Middle frontal gyrus (tissue), 1 donor: Measurements from ENCODE around the gene GRIFIN.

ENCODE experiments used
- DNase-seq: peaks from one replicate; pipeline ENCODE4 v3.0.0-alpha.2; 2015; ENCODE audit warnings: low spot score; ENCODE audit errors: extremely low spot score

Gene GRIFIN, protein sequence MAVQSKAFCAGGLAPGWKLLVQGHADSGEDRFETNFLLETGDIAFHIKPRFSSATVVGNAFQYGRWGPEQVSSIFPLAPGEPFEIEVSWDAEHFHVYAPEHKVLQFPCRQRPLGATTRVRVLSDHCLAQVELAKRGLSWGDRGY

DNA sequence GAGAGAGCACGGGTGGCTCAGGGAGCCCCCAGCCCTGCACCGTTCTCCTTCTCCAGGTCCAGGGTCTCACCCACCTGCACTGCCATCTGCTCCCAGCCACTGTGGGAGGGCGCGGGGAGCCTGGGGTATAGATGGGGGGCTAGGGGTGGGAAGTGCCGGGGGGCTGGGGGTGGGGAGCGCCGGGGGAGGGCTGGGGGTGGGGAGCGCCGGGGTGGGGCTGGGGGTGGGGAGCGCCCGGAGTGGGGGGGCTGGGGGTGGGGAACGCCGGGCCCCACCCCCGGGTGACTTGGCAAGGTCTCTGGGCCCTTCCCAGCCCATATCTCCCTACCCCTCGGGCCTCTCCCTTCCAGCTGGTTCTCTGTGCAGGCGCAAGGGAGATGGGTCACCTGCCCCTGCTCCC is at the start of gene GRIFIN:
Gene GRIFIN (minus strand): TSS at position 101 of the 400 bp plus-strand sequence. CDS start 15 bp downstream, at position 86.
- DNase-seq = no peak

DNA sequence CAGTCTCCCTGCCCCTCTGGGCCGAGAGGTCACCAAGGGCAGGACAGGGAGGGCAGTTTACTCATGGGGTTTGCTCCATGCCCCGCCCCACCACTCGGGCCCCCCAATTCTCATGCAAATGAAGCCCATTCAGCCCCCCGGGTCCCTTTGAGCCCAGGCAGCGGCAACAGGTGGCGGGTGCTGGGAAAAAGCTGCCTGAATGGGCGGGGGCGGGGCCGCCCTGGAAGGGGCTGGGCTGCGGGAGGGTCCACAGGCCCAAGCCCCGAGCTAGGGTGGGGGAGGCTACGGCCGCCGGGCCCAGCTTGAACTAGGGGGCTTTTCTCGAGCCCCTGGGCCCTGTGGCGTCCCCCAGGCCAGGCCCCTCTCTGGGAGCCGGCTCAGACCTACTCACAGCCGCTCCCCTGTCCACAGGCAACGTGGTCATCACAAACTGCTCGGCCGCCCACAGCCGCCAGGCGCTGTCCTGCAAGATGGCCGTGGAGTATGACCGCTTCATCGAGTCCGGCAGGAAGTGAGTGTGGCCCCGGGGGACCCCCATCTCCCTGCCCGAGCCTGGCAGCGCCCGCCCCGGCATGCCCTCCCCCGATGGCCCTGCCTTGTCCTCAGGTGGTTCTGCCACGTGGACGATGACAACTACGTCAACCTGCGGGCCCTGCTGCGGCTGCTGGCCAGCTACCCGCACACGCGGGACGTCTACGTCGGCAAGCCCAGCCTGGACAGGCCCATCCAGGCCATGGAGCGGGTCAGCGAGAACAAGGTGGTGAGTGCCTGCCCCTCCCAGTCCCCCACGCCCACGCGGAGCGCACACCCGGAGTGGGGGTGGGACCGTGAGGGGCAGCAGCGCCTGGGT is 48.8 kb upstream of the GRIFIN start:
- DNase-seq = no peak

DNA sequence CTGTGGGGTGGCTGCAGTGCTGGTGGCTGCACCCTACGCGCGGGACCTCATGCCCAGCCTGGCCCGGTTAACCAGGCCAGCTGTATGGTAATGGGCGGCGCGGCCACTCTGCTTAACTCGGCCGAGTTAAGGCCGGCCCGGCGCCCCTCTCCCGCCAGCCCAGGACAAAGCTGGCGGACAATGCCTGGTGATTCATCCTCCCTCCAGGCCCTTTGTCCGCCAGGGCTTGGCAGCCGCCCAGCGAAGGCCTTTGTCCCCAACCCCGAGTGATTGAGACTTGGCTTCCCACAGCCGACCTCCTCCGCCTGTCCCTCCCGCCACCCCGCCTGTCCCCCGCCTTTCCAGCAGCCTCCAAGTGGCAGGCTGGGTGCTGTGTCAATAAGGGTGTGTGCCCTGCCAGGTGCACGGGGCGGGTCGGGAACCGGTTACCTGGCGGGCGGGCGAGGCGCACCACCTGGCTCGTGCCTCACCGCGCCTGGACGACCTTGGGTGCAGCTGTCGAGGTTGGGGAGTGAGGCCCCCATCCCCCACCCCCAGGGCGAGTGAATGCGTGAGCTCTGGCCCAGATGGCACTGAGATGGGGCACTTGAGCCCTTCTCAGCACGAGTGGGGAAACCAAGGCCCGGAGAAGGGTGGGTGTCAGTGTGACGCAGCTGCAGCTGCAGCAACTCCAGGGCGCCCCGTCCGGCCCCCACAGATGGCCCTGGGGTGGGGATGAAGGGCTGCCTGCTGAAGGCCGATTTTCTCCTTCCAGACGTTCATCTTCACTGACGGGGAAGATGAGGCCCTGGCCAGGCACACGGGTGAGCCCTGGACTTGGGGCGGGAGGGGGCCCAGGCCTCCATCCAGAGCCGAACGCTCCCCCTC is 48.0 kb upstream of the GRIFIN start:
- peak; percentile 71 for DNase-seq

DNA sequence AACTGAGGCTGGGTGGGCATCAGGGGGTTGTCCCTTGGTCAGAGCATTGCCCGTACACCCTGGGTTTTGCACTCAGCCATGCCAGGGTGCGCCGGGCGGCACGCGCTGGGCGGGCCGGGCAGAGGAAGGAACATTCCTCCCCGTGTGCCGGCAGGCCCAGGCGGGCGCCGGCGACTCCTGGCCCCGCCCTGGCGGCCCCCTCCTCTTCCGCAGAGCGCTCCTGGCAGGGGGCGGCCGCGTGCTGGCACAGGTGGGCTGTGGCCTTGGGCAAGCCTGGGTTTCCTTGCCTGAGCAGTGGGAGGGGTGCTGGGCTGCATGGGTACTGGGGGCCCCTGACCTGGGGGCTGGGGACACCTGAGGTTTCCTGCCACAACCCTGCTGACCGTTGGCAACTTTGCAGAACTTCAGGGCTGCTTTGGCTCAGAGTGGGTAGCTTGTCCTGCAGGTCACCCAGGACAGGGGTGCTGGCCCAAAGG is 47.3 kb upstream of the GRIFIN start:
- DNase-seq = no peak

DNA sequence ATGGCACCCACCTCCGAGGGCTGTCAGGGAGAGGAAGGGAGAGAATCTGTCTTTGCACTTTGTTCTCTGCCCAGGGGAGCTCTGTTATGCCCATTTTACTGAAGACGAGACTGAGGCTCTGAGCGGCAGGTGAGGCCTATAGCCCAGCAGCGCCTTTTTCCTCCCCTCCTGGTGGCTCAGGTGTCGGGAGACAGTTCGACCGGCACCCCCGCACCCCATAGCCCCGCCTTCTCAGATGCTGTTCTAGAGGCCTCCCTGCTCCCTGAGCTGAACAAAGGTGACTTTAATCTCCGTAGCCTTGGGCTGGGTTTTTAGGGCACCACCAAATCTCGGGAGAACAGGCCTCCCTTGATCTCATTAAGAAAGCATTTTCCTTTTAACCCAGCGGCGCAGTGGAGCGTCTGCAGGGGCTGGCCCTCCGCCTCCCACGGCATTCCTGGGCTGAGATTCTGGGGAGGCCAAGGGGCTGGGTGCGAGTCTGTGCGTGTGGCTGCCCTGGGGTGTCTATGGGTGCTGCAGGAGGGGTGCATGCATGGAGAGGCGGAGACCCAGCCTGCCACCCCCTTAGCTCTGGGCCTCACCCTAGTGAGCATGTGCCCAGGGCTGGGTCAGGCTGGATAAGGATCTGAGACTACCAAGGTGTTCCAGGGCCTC is 46.7 kb upstream of the GRIFIN start:
- no peak for DNase-seq

DNA sequence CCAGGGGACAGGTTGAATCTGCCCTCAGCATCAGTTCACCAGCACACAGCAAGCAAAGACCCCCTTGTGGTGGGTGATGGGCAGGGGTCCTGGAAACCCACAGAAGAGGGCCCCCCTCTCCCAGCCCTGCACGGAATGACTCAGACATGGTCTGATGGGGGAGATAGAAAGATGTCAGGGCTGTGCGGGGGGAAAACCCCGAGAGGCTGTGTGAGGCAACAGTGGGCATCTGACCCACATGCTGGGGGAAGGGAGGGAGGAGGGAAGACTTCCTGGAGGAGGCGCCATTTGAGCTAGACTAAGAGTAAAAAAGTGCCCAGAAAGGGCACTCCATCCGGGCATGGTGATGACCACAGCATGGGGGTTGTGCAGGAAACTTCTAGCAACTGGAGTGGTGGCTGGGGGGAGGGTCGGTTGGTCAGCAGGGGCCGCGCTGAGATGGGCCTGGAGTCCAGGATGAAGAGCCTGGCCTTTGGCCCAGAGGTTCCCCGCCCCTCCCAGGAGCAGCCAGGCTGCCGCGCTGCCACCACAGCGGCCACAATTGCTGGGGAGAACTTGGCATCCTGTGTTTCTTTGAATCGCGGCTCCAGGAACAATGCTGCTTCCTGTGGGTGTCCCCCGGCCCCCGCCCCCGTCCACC is 45.9 kb upstream of the GRIFIN start:
- no peak for DNase-seq

DNA sequence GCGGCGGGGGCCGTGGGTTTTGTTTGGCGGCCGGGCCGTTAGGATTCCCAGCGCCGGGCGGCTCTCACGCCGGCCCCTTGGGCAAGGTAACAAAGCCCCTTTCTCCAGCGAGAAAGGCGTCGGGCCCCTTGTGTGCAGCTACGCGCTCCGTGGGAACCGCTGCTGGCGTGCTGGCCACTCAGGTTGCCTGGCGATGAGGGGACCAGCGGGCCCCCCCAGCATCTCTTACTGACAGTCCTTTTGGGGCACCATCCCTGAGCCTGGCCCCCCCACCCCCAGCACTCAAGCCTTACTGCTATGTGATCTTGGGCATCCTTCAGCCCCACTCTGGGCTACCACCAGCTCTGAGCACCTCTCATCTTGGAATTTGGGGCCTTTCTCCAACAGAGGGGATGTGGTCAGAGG is 45.1 kb upstream of the GRIFIN start:
- DNase-seq = no peak

DNA sequence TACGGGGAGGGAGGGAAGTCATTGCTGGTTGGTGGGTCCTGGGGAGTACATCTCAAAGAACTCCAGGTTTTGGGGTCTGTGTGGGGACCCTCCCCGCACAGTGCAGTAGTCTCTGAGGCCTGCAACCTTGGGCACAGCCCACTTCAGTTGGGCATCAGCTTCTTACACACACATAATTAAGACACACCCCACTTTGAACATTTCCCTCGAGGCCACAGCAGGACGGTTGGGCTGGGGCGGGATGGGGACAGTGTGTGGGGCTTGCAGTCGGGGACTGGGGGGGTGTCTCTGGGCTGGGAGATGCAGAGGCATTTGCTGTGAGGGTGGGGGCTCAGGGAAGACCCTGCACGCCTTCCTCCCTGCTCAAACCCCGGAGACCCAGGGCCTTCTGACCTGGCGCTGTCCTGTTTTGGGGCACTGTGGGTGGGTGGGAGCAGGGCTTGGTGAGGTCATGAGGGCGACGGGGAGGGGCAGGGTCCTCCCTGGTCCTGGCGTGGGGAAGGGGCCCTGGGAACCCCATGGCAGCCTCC is 44.6 kb upstream of the GRIFIN start:
- DNase-seq = no peak

DNA sequence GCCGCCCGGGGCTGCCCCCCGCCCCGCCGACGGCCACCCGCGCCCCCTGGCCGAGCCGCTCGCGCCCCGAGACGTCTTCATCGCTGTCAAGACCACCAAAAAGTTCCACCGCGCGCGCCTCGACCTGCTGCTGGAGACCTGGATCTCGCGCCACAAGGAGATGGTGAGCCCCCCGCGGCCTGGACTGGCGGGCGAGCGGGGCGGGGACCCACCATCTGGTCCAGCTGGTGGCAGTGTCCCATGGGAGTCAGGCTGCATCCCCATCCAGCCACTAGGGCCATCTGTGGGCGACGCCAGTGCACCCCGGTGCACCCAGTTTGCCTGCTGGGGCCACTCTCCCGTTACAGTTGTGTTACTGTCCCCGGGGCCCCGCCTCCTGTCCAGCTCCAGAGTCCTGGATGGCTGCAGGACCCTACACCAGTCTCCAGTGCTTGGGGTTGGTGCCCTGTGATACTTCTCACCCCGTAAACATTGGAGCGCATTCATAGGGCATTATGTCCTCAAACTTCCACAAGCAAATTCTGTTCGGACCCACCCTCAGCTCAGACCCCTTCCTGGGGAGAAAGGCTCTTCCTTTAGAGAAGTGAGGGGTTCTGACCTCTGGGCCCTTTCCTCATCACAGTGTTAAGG is 44.0 kb upstream of the GRIFIN start:
- DNase-seq = no peak

DNA sequence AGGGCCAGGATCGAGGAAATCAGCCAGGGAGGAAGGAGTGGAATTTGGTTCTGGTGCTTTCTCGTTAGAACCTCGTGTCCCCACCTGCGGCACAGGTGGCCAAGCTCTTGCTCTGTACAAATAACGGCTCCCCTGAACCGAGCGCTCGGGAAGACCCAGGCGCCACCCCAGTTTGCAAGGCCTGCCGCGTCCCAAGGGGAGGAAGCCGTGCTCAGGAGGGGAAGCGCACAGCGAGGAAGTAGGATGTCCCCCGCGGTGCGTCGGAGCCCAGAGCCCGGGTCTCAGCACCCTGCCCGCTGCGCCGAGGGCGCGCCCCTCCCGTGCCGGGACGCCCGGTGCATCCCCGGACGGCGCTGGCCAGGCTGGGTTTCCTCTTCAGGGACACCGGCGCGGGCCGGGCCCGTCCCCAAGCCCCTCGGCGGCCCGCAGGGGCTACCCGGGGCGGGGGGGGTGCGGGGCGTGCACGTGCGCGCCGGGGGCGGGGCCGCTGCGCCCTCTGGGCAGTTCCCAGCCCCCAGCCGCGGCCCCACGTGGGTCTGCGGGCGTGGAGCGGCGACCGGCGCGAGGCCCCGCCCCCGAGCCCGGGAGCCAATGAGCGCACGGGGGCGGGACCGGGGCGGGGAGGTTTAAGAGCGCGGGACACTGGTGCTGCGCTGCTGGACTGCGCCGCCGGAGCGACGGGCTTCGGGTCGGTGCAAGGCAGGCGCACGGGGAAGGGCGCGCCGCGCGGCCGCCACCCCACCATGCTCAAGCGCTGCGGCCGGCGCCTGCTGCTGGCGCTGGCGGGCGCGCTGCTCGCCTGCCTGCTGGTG is 43.1 kb upstream of the GRIFIN start, which contains the start of gene LFNG:
Gene LFNG (plus strand): TSS at position 656 of the 812 bp plus-strand sequence. CDS start 88 bp downstream, at position 744.
- peak; percentile 86 for DNase-seq

DNA sequence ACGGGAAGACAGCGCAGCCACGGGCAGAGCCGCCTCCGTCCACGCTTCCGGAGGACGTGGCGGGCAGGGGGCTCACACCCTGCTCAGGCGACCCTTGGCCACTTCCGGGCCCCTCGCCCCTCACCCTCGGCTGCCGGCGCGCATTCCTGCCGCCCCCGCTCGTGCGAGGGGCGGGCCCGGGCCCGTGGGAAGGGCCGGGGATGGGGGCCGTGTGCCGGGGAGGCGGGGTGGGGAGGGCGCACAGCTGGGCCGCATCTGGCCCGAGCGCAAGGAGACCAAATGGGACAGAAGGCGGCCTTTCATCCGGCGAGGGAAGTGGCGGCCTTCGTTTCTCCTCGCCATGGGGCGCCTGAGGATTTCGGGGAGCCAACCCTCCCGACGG is 42.5 kb upstream of the GRIFIN start:
- DNase-seq = no peak

DNA sequence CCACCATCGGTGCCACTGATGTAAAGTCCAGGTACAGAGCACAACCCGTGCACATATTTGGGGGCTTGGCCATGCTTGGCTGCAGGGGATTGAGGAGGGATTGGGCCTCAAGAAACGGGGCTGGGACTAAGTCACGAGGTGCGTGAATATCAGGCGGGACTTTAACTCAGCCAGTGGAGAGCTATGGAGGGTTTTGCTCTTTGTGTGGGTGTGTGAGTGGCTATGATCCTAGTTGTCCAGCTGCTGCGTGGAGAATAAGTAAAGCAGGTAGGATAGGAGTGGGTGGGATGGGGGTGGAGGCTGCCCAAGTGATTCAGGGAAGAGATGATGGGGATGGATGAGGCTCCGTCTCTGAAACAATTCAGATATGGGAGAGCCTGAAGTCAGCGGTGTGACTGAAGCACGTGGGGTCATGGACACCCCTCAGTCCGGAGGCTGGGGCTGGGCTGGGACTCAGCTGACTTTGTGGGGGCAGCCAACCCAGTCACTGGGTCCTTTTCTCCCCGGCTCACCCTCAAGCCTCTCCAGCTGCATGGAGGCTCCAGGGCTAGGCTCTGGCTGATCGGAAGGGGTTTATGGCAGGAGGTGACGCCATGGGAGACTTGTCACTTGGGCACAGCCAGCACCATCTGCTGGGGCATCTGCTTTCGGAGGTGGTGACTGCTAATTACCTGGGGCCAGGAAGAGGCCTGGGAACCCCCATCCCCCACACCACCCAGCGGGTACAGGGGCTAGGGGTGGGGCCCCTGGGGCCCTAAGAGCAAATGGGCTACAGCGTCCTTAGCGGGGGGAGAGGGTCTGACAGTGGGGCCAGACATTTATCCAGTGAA is 41.7 kb upstream of the GRIFIN start:
- DNase-seq = no peak

DNA sequence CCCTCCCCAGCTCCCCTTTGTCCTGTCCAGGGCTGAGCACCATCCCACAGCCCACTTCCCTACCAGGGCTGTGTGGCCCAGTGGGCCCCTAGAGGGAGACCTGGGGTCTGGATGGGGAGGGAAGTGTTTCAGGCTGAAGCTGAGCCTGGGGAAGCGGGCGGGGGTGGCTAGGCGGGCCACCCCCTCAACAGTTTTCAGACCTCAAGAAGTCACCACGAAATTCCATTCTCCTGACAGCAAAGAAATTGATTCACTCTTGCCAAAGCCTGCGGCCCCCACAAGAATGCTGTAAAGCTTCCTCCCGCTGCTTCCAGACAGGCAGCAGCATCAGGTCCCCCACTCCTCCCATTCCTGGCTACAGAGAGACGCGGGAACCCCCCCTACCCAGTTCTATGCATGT is 40.8 kb upstream of the GRIFIN start:
- DNase-seq = no peak

DNA sequence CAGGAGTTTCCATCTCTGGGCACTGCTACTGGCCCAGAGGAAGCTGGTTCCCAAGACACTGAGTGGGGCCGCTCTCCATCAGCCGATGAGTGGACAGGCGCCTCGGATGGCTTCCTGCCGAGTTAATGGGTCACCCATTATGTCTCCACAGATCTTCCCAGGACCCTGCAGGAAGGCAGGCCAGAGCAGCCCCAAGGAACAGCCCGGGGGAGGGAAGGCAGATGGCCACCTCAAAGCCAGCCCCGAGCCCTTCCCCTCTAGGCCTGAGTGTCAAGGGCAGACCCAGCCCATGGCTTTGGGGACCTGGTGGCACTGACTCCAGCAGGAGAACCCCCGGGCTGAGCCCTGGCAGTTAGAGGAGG is 40.0 kb upstream of the GRIFIN start:
- DNase-seq = no peak

DNA sequence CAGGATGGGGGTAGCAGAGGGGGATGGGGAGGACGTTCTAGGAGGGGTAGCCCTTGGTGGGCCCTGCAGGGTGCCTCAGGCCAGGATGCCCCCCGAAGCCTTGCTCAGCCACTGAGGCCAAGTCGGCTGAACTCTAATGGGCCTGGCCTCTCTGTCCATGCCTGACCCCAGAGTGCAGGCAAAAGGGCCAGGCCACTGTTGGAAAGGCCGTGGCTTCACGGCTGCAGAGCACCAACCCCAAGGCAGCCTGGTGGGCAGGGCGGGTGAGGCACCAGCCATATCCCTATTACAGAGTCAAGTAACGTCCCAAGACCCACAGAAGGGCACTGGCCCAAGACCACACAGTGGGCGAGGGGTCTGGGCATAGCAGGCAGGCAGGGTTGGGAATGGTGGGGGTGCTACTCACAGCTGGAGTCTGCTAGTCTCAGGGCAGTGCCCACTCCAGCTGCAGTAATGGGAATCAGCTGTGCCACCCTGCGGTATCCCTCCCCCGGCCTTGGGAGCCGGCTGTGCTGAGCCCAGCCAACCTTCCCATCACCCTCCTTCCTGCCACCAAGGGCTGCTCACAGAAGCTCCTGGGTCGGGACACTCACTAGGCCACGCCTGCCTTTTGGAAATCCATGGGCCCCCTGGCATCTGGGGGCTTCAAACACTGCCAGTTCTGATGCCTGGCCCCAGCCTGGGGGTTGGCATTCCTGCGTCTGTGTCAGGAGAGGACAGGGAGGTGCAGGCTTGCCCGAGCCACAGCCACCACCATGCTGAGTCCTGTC is 39.4 kb upstream of the GRIFIN start:
- no peak for DNase-seq

DNA sequence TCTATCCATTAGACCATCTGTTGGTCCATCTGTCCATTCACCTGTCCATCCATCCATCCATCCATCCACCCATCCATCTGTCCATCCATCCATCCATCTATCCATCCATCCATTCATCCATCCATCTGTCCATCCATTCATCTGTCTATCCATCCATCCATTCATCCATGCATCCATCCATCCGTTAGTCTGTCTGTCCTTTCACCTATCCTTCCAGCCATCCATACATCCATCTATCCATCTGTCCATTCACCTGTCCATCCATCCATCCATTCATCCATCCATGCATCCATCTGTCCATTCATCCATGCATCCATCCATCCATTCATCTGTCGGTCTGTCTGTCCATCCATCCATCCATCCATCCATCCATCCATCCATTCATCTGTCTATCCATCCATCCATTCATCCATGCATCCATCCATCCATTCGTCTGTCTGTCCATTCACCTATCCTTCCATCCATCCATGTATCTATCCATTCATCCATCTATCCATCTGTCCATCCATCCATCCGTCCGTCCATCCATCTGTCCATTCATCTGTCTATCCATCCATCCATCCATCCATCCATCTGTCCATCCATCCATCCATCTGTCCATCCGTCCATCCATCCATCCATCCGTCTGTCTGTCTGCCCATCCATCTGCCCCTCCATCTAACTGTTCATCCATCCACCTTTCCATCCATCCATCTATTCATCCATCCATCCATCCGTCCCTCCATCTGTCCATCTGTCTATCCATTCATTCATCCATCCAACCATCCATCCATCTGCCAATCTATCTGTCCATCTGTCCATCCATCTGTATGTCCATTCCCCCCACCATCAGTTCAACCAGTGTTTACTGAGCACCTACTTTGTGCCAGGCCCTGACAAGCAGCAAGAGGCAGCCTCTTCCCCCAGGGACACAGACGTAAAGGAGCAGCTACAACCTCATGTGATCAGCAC is 38.5 kb upstream of the GRIFIN start:
- DNase-seq = no peak

DNA sequence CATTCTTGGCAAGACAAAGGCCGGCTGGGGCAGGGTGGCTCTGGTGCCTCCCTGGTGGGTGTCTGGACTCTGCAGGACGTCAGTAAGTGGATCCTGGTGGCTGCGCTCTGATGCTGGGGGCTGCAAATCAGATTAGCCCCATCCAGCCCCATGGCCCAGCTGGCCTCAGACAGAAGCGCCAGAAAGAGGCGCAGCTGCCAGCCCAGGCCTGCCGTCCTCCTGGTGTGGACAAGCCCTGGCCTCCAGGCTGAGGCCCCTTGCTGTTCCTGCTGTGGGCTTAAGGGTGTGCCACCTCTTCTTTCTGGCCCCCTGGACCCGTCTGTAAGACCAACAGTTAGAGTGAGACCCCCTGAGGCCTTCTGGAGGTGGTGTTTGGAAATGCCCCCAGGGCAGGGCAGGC is 37.5 kb upstream of the GRIFIN start:
- DNase-seq = no peak
